RWPE1 (cell line): ENCODE measurements around the gene GPR108.

ENCODE experiments used
- CTCF ChIA-PET: fragments of 350-600 bp; sonication (Branson Sonifier 250); formaldehyde crosslinking; extraction: SDS; loops from one replicate; lab custom pipeline; 2021; lab: Yijun Ruan, JAX
- POLR2A ChIA-PET: fragments of 400-600 bp; formaldehyde crosslinking; extraction: SDS; loops from one replicate; lab custom pipeline; 2020; ENCODE audit warnings: antibody characterized with exemption; ENCODE audit not compliant: low non-redundant PET; lab: Yijun Ruan, JAX
- DNase-seq: peaks from one replicate; pipeline ENCODE4 v3.0.0; 2012; ENCODE audit warnings: low spot score
- H3K27ac ChIP-seq: fragments of 450-650 bp; 2 replicates; pipeline ENCODE4 v1.5.1; 2017
- TF ChIP-seq, protein P1 (sequence below): fragments of 450-650 bp; conservative IDR thresholded peaks from 2 replicates; pipeline ENCODE4 v1.5.1; 2017; ENCODE audit warnings: low read depth, mild to moderate bottlenecking

The GPR108 gene

DNA sequence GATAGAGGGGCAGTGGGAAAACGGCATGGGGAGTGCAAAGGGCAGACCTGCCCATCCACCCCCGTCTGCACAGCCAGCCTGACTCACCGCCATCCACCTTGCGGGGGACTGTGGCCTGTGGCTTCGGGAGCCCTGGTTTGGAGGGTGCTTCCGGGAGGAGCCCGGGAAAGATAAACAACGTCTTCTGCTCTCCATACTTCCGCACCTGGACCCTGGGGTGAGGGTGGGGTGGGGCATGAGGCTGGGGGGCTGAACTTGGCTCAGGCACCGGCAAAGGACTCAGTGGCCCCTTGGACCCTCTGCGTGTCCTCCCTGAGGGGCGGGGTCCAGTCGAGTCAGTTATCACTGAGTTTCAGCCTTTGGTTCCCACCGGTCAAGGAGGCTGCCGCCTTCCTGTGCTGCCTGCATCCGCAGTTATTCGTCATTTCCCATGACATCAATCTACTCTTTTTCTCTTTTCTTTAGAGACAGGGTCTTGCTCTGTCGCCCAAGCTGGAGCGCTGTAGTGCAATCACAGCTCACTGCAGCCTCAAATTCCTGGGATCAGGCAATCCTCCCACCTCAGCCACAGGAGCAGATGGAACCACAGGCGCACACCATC, 3.2 kb downstream of the GPR108 start:
- DNase-seq: no peak
- POLR2A ChIA-PET: no interaction called here
- CTCF ChIA-PET: no interaction called here

DNA sequence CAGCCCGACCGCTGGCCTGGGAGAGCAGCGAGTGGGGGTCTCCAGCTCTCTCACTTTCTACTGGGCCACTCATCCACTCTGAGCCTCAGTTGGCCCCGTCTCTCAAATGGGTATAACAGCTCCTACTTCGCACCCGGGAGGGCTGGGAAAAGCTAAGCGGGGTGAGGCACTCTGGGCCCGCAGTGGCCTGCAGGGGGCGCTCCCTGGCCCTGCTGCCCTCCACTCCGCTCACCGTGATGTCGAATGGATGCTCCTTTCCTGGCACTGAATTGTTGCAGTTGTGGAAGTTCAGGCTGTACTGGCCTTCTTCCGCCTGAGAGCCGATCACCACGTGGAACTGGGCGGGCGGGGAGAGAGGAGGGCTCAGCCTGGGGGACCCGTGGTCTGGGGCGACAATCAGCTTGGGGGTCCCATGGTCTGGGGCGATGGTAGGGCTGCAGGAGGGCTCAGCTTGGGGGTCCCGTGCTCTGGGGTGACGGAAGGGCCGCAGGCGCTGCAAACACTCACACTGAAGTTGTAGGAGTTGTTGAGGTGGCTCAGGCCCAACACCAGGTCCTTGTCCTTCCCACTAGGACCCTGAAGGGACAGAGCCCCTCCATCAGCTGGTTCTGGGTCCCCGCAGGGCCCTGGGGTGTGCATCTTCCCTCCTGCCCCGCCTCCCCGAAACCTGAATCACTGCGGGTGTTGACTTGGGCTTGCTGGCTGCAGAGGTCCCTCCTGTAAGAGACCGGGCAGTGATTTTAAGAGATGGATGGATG, 3.9 kb downstream of the GPR108 start:
- ChIA-PET POLR2A (no interaction called here), CTCF (no interaction called here)
- TF ChIP-seq, protein P1, sequence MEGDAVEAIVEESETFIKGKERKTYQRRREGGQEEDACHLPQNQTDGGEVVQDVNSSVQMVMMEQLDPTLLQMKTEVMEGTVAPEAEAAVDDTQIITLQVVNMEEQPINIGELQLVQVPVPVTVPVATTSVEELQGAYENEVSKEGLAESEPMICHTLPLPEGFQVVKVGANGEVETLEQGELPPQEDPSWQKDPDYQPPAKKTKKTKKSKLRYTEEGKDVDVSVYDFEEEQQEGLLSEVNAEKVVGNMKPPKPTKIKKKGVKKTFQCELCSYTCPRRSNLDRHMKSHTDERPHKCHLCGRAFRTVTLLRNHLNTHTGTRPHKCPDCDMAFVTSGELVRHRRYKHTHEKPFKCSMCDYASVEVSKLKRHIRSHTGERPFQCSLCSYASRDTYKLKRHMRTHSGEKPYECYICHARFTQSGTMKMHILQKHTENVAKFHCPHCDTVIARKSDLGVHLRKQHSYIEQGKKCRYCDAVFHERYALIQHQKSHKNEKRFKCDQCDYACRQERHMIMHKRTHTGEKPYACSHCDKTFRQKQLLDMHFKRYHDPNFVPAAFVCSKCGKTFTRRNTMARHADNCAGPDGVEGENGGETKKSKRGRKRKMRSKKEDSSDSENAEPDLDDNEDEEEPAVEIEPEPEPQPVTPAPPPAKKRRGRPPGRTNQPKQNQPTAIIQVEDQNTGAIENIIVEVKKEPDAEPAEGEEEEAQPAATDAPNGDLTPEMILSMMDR: no peak
- DNase-seq: no peak
- peak overlapping the region; percentile 98 for H3K27ac ChIP-seq

More for the DNA sequence above, 3.2 kb downstream of the GPR108 start:
- peak overlapping the region; percentile 98 for H3K27ac ChIP-seq
- TF ChIP-seq, protein P1: no peak

DNA sequence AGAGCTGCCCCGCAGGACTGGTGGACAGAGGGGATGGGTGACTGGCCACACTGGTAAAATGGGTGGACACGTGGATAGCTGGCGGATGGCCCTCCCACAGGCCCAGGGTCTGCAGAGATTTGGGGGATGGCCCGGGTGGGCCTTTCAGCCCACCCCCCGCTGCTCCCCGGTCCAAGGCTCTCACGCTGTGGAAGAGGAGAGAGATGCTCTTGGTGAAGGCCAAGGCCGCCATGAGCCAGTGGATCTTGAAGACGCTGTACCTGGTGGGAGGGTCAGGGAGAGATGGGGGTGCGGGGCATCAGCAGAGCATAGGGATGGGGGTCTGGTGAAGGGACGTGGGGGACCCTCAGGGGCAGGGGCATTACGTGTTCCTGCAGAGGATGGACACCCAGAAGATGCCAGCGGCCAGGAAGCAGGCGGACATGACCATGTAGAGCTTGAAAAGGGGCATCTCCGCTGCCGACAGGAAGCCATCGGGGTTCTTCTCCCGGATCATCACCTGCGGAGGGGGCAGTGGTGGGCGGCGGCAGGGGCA, 4.5 kb downstream of the GPR108 start:
- DNase-seq: no peak
- TF ChIP-seq, protein P1: no peak
- CTCF ChIA-PET: no interaction called here
- POLR2A ChIA-PET: no interaction called here
- peak overlapping the region; percentile 98; the same call in 1 of the 2 replicates for H3K27ac ChIP-seq

DNA sequence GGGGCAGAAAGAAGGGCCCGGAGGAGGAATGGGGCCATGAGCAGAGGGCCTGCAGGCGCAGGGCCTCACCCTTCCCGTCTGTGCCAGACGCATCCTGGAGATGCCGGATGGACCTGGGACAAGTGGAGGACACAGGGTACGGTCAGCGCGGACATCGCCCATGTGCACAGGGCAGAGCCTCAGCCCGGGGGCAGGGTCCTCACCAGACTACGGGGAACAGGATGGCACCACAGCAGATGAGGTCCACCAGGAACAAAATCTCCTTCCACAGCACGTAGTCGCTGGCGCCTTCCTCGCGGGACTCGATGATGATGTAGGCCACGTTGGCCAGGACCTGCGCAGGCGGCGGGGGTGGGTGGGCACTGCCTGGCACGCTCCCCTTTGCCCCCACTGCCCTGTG, 5.6 kb downstream of the GPR108 start:
- DNase-seq: no peak
- TF ChIP-seq, protein P1: no peak
- H3K27ac ChIP-seq: peak overlapping the region; percentile 50
- ChIA-PET POLR2A (no interaction called here), CTCF (no interaction called here)

DNA sequence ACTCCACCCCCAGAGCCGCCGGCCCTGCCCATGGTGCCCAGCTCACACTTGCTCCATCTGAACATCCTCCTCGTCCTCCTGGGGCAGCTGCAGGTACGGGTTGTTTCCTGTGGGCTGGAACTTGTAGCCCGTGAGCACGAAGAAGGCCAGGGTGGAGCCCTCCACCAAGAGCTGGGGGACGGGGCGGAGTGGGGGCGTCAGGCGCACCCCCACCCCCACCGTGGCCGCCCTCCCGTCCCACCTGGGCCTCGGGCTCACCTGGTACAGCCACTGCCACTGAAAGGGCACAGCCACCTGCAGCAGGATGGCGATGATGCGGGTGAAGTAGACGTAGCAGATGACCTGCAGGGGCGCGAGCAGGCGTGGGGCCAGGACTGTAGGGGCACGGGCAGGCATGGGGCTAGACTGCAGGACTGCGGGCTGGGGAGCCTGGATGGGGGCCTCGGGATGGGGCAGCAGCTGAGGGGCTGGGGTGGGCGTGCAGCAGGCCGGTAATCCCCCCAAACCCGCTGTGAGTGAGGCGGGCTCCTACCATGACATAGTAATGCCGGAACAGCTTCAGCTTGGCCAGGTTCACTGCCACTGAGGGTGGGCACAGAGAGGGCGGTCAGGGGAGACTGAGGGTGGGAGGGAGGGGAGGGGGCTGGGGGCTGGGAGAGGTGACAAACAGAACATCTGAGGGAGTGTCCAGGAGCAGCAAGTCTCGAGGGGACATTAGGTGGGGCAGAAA, 6.3 kb downstream of the GPR108 start:
- TF ChIP-seq, protein P1: no peak
- no peak for DNase-seq
- H3K27ac ChIP-seq: peak overlapping the region; percentile 50
- POLR2A ChIA-PET: no interaction called here
- CTCF ChIA-PET: no interaction called here

DNA sequence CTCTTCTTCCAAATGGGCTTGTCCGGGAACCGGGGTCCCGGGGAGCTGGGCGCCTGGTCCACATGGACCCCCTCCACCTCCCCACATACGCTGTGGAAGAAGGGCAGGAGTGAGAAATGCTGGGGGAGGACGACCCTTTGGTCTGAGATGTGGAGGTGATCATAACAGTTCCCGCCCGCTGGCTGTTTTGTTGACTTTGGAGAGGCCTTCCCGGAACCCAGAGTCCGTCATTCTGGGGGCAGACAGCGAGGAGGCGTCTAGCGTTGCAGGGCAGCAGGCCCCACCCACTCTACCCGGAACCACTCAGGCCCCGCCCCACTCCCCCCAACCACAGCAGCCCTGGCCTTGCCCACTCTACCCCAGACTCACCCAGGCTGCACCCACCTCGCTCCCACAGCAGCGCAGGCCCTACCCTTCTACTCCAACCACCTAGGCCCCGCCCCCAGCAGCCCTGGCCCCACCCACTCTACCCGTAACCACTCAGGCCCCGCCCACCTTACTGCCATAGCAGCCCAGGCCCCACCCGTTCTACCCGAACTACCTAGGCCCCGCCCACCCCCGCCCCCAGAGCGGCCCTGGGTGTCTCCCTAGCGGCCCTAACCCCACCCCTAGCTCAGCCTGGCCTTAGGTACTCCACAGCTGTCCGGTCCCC, 7.1 kb downstream of the GPR108 start:
- POLR2A ChIA-PET: no interaction called here
- peak overlapping the region; percentile 50 for H3K27ac ChIP-seq
- DNase-seq: no peak
- TF ChIP-seq, protein P1: no peak
- CTCF ChIA-PET: no interaction called here
